ENCODE data around the gene UROC1.

UROC1 gene

DNA sequence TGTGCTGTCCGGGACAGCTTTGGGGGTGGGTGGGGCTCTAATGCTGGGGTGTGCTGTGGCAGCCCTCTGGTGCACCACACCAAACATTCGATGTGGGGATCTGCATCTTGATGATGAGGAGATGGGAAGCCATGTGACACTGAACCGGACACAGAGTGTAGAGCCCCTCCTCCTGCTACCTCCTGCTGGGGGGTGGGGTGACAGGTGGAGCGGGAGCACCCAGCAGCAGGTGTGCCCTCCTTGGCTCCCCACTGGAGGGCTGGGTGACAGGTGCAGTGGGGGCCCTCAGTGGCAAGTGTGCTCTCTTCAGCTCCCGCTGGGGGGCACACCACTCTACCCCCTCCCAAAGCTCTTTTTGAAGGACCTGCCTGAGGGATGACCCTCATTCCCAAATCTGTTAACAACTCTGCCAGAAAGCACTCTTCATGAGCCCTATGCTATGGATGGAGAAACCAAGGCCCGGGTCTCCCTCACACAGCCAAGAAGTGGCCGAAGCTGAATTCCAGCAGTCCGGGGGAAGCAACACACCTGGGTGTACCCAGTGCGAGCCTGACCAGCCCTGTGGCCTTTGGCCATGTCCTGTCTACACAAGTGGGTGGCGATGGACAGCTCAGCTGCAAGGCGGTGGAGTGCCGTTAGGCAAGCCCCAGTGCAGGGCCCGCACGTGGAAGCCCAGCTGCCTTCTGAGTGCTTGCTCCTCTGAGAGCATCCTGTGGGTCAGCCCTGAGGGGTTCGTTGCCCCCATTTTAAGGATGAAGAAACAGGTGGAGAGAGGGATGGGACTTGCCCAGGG, 609 bp upstream of the UROC1 start:
- POLR2A ChIA-PET (ENCODE audit: low non-redundant PET) = no interaction called here
- no peak overlapping the region for H3K27ac ChIP-seq
- no peak for DNase-seq (ENCODE audit: low spot score)
- TF ChIP-seq, protein P1, sequence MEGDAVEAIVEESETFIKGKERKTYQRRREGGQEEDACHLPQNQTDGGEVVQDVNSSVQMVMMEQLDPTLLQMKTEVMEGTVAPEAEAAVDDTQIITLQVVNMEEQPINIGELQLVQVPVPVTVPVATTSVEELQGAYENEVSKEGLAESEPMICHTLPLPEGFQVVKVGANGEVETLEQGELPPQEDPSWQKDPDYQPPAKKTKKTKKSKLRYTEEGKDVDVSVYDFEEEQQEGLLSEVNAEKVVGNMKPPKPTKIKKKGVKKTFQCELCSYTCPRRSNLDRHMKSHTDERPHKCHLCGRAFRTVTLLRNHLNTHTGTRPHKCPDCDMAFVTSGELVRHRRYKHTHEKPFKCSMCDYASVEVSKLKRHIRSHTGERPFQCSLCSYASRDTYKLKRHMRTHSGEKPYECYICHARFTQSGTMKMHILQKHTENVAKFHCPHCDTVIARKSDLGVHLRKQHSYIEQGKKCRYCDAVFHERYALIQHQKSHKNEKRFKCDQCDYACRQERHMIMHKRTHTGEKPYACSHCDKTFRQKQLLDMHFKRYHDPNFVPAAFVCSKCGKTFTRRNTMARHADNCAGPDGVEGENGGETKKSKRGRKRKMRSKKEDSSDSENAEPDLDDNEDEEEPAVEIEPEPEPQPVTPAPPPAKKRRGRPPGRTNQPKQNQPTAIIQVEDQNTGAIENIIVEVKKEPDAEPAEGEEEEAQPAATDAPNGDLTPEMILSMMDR (conservative IDR thresholded peaks at IDR 0.05; ENCODE audit: low read depth) = no peak
- CTCF ChIA-PET = no interaction called here

DNA sequence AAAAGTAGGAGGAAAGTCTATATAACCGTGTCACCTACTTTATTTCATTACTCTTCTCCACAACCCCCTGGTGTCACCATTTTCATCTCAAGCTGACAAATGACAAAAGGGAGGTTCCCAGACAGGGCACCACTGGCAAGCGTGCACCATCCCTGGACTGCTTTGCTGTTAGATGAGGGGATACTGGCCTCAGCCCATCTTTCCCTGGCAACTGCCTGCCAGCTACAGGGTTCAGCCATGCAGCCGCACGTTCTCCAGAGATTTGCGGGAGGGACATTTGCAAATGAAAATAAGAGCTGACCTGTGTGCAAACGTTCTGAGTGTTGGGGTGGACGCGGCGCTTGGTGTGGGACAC, 660 bp downstream of the UROC1 start:
- TF ChIP-seq, protein P1 (conservative IDR thresholded peaks at IDR 0.05; ENCODE audit: low read depth) = no peak
- H3K27ac ChIP-seq = no peak overlapping the region
- no peak for DNase-seq (ENCODE audit: low spot score)
- ChIA-PET CTCF (no interaction called here), POLR2A (ENCODE audit: low non-redundant PET) (no interaction called here)

DNA sequence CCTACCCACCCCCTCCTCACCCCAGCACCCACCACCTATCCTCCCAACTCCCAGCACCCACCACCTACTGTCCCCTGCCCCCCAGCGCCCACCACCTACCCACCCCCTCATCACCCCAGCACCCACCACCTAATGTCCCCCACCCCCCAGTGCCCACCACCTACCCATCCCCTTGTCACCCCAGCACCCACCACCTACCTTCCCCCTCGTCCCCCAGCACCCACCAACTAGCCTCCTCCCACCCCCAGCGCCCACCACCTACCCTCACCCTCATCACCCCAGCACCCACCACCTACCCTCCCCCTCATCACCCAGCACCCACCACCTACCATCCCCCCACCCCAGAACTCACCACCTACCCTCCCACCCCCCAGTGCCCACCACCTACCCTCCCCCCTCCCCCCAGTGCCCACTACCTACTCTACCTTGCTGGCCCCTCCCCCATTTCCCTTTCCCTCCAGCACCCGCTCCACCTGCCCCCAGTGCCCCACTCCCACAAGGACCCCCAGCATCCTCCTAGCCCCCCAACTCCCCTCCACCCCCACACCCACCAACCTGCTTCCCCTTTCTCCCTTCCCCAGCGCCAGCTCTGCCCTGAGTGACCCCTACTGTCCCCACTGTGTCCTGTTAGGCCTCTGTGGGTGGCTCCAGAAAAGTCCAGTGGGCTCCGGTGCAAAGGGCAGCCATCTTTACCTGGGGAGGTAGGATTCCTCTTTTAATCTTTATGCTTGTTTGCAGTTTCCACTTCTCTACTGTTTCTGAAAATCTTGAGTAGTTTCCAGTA, 1.2 kb downstream of the UROC1 start:
- ChIA-PET CTCF (no interaction called here), POLR2A (ENCODE audit: low non-redundant PET) (no interaction called here)
- no peak for DNase-seq (ENCODE audit: low spot score)

DNA sequence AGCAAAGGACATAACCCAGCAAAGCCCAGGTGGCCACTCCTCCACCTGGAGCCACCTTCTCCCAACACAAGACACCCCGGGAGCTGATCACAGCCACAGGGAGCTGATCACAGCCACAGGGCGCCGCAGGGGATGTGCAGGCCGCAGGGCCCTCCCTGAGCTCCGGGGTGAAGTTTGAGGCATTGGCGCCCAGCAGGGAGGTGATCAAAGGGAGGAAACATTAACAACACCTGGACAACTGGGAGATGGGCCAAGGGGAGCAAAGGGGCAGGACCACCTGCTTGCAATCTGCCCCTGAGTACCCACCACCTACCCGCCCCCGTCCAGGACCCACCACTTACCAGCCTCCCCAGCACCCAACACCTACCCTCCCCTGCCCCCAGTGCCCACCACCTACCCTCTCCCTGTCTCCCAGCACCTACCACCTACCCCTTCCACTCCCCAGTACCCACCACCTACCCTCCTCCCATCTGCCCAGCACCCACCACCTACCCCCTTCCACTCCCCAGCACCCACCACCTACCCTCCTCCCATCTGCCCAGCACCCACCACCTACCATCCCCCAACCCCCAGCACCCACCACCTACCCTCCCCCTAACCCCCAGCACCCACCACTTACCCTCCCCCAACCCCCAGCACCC, 2.4 kb downstream of the UROC1 start:
- ChIA-PET POLR2A (ENCODE audit: low non-redundant PET) (no interaction called here), CTCF (no interaction called here)
- H3K27ac ChIP-seq = no peak overlapping the region
- TF ChIP-seq, protein P1 (conservative IDR thresholded peaks at IDR 0.05; ENCODE audit: low read depth) = no peak
- DNase-seq (ENCODE audit: low spot score) = no peak

More for the DNA sequence above, 1.2 kb downstream of the UROC1 start:
- TF ChIP-seq, protein P1 (conservative IDR thresholded peaks at IDR 0.05; ENCODE audit: low read depth) = no peak
- no peak overlapping the region for H3K27ac ChIP-seq

DNA sequence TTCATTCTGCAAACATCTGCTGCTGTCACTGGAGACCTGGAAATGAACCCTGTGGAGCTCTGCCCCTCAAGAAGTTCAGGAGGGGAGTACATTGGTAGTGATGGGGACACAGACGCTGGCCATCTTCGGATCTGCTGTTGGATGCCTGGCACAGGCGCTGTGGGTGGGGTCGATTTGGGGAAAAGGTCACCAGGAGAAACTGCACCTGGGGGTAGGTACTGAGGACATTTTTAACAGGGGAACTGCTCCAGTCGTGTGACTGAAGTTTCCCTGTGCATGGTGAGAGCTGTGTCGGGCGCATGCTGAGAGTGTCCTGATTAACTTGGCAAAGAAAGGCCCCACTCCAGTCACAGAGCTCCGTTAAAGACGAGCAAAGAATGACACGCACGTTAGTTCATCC, 3.4 kb downstream of the UROC1 start:
- TF ChIP-seq, protein P1 (conservative IDR thresholded peaks at IDR 0.05; ENCODE audit: low read depth) = no peak
- POLR2A ChIA-PET (ENCODE audit: low non-redundant PET) = no interaction called here
- H3K27ac ChIP-seq = no peak overlapping the region
- CTCF ChIA-PET = interaction anchor here (0.6 to 1.3 kb wide), 2 partner anchors 8 to 1061 kb away, joined by 3 to 5 read pairs; no protein-coding TSS in a partner anchor
- no peak for DNase-seq (ENCODE audit: low spot score)

DNA sequence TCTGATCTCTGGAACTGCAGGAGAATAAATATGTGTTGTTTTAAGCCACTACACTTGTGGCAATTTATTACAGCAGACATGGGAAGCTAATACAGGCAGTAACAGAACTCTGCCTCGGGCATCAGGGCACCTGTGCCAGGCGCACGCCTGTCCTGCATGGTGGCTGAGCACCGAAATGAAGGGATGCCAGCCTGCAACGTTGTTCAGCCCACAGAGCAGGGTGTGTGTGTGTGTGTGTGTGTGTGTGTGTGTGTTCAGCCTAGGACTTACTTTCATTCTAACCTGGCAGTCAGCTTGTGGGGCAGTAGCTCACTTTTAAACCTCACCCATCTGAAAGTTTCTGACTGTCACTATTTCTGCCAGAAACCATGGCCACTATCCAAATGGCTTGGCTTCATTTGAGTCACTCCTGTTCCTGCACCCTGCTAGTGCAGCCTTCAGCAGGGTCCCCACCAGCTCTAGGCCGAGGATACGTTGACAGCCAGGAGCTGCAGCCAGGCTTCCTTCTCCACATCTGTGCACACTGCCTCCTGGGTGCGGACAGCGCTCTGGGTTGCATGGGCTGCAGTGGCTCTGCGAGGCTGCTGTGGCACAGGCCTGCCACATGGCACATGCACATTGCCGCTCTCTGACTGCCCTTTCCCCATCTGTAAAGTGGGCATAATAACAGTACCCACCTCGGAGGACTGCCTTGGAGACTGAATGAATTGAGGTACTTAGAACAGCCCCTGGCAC, 4.5 kb downstream of the UROC1 start:
- DNase-seq (ENCODE audit: low spot score) = no peak
- TF ChIP-seq, protein P1 (conservative IDR thresholded peaks at IDR 0.05; ENCODE audit: low read depth) = no peak
- H3K27ac ChIP-seq = no peak overlapping the region
- ChIA-PET POLR2A (ENCODE audit: low non-redundant PET) (no interaction called here), CTCF (interaction anchor here (1.3 kb wide), 1 partner anchor 9 kb away, joined by 5 read pairs; no protein-coding TSS in a partner anchor)
